Body of pancreas (tissue), 4 donors: ENCODE data around the gene SHFL.

Source experiments
- CTCF ChIP-seq, 7 experiments: fragments of 450-650 bp in 4 of 7; fragments of 200-600 bp in 3 of 7; sonication (generic) in 3 of 7; IDR thresholded peaks; one replicate each; pipeline ENCODE4 v1.5.1; 2016 to 2019; ENCODE audit warnings: antibody characterized with exemption in 7 of 7
- POLR2A ChIP-seq, 3 donors: fragments of 450-650 bp; IDR thresholded peaks; one replicate each; pipeline ENCODE4 v1.6.1; 2016; ENCODE audit warnings: antibody characterized with exemption in 3 of 3, mild to moderate bottlenecking in 2 of 3

DNA sequence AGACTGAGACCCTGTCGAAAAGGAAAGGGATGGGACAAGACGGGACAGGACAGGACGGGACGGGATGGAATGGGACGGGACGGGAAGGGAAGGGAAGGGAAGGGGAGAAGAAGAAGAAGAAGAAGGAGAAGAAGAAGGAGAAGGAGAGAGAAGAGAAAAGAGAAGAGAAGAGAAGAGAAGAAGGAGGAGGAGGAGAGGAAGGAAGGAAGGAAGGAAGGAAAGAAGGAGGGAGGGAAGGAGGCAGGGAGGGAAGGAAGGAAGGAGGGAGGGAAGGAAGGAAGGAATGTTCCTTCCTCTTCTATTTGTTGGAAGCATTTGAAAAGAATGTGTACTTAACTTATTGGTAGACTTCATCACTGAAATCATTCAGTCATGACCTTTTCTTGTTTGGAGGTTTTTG is 9.6 kb upstream of the SHFL start:
- no peak for TF ChIP-seq CTCF (IDR thresholded peaks at IDR 0.05)
- no peak for TF ChIP-seq POLR2A (IDR thresholded peaks at IDR 0.05)
